Heart right ventricle (tissue), 16 donors: ENCODE measurements around the gene ZNF362. TPM values are rescaled to one million over a fixed set of nuclear protein-coding genes. Genes with fewer than 3 reads are reported as not detected.

Experiments used
- ATAC-seq, 8 donors: fragments of 200-7000 bp; cut with Tn5 transposase; one replicate each; pipeline ENCODE4 v1.9.1; 2020; ENCODE audit warnings: mild to moderate bottlenecking in 8 of 8, moderate library complexity in 8 of 8, moderate number of reproducible peaks in 1 of 8
- DNase-seq, 2 donors: peaks; one replicate each; pipeline ENCODE4 v3.0.0-alpha.2; 2020
- H3K27ac ChIP-seq, 10 donors: fragments of 200-600 bp; sonication (generic) in 2 of 10; one replicate each; pipeline versions ENCODE4 v1.5.0 to v1.8.0; 2020 to 2022; ENCODE audit warnings: mild to moderate bottlenecking in 3 of 10
- H3K27me3 ChIP-seq, 7 donors: fragments of 200-600 bp; one replicate each; pipeline ENCODE4 v1.8.0; 2021 to 2022; ENCODE audit warnings: mild to moderate bottlenecking in 2 of 7
- H3K36me3 ChIP-seq, 9 donors: fragments of 200-600 bp; sonication (generic) in 1 of 9; one replicate each; pipeline versions ENCODE4 v1.5.0 to v1.8.0; 2020 to 2022; ENCODE audit warnings: mild to moderate bottlenecking in 2 of 9
- H3K4me1 ChIP-seq, 9 donors: fragments of 200-600 bp; sonication (generic) in 1 of 9; one replicate each; pipeline versions ENCODE4 v1.5.0 to v1.8.0; 2020 to 2022; ENCODE audit warnings: mild to moderate bottlenecking in 4 of 9
- H3K4me3 ChIP-seq, 10 donors: fragments of 200-600 bp; sonication (generic) in 2 of 10; one replicate each; pipeline versions ENCODE4 v1.5.0 to v1.8.0; 2020 to 2022; ENCODE audit warnings: mild to moderate bottlenecking in 7 of 10, moderate library complexity in 2 of 10
- H3K9me3 ChIP-seq, 11 donors: fragments of 200-600 bp in 10 of 11; sonication (generic) in 2 of 11; one replicate each; pipeline versions ENCODE4 v1.5.0 to v1.8.0; 2013 to 2022; ENCODE audit warnings: mild to moderate bottlenecking in 2 of 11, control low read depth in 1 of 11, moderate library complexity in 1 of 11
- CTCF ChIP-seq, 9 donors: fragments of 200-600 bp; sonication (generic) in 2 of 9; IDR thresholded peaks; one replicate each; pipeline versions ENCODE4 v1.5.0 to v1.8.0; 2021 to 2022; ENCODE audit warnings: antibody characterized with exemption in 9 of 9, mild to moderate bottlenecking in 5 of 9, moderate library complexity in 1 of 9
- WGBS, 2 donors: extraction: QIAGEN DNeasy Blood & Tissue Kit; methylation state at CpG; one replicate each; pipeline ENCODE4 v1.1.7; 2013; ENCODE audit warnings: inconsistent platforms in 1 of 2; 5-methylcytosine and 5-hydroxymethylcytosine counted together
- intact Hi-C, 10 donors: fragments of 100-400 bp; cut with DNase I; formaldehyde crosslinking; loops; one replicate each; pipeline versions ENCODE4 v1.11.1 to v1.14.2; 2022
- polyA plus RNA-seq, 2 donors: library from polyadenylated mRNA; stranded (reverse); fragments of 200-250 nt; gene quantifications; one replicate each; pipeline ENCODE4 v1.2.3, GENCODE V29; 2013
- total RNA-seq, 10 donors: library from RNA; stranded (reverse); fragmentation: NEBNext Ultra II Directional in 3 of 10; extraction: Animal tissue kit (Norgen Biotek cat#: 25700) in 3 of 10; gene quantifications; one replicate each; pipeline versions ENCODE4 v1.2.1 to v1.2.4, GENCODE V29; 2021 to 2023
- donor health status: Arrhythmogenic right ventricular cardiomyopathy.
- donor health status: ischemic (EF 13 %, LVEDD 7.1; RV severe dilation, severe dysfunction).
- donor health status: healthy with polysubstance abuse.
- donor health status: DM: no; HTN: yes; CAD: no.
- donor health status: DM: no; HTN: no; CAD: no.
- donor health status: ischemic (EF 25% LVEDD 6.9; RV normal size, moderate dysfunction).
- donor health status: ischemic (EF 25% LVEDD 5.7; RV mildly dilated, moderate dysfunction).
- donor health status: healthy.
- donor health status: DM: yes; HTN: yes; CAD: no.
- donor health status: Ischemic cardiomyopathy.
- donor health status: ischemic (EF 35%, LVEDD 5.7; RV mildly dilated, moderate dysfunction).
- donor health status: nonischemic (EF 11% LVEDD 7.7; RV severe dilation, severe dysfunction).
- donor health status: DM: yes; HTN: yes; CAD: no.
- donor health status: PGD.
- donor health status: ischemic (EF 29% LVEDD 5.4; RV normal size, mild dysfunction).
- donor health status: nonischemic (EF 23%, LVEDD 6.1; RV moderate dilation, normal function).

ZNF362 gene
- total and polyA plus RNA-seq, 12 donors: 9.1 to 39.2 (median 31.3) TPM

GRCh38 chr1:33320619-33321165, 64.4 kb downstream of the ZNF362 start, which contains the start of gene A3GALT2:
Gene A3GALT2 (minus strand): TSS chr1:33321098. CDS start chr1:33321098, 0 bp downstream.
- peak in 2 of 8 donors; percentile 3 to 32 for ATAC-seq
- DNase-seq: no peak
- 72 to 75% methylated on average over 8 of the region's 8 CpGs for WGBS, 2 donors

DNA sequence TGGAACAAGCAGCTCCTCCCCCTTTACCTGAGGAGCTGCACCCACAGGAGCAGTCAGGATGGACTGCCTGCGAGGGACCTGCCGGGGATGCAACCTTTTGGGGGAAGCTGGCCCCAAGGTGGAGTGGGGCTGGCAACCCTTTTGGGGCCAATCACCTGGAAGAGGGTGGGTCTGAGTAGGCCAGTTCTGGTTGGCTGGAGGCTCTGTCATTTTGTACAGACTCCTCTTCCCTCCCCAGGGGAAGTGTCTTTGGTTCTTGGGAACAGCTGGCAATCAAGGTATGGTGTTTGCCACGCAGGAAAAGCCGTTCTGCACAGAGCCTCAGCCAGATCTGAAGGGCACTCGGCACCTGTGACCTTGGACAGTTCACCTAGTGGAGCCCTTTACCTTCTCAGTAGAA, 64.9 kb downstream of the ZNF362 start:
- Histone ChIP-seq H3K4me3 (no peak overlapping the region), H3K4me1 (peaks cover 0 to 33% (median 10%) of the 10 kb centered on the region in 9 donors), H3K27me3 (no peaks in the 10 kb centered on the region), H3K27ac (no peak overlapping the region), H3K9me3 (no peaks in the 10 kb centered on the region), H3K36me3 (peaks cover 7 to 53% (median 42%) of the 10 kb centered on the region in 9 donors)
- no peak for TF ChIP-seq CTCF (IDR thresholded peaks at IDR 0.05)
- intact Hi-C loops: no loop called here
- DNase-seq (no peak), ATAC-seq (peak in 2 of 8 donors; percentile 4 to 7)
- WGBS, 2 donors: 62 to 65% methylated on average over 5 of the region's 5 CpGs

More at GRCh38 chr1:33320619-33321165, 64.4 kb downstream of the ZNF362 start, which contains the start of gene A3GALT2:
- H3K27me3 ChIP-seq: no peaks in the 10 kb centered on the region
- H3K4me1 ChIP-seq: peaks cover 0 to 31% (median 9%) of the 10 kb centered on the region in 9 donors
- no peak within 1 kb of the TSS for H3K27ac ChIP-seq
- H3K36me3 ChIP-seq: peaks cover 7 to 48% (median 37%) of the 10 kb centered on the region in 9 donors
- H3K4me3 ChIP-seq: no peak within 1 kb of the TSS
- no peaks in the 10 kb centered on the region for H3K9me3 ChIP-seq
- TF ChIP-seq CTCF (IDR thresholded peaks at IDR 0.05): no peak
- intact Hi-C loops: no loop called here

GRCh38 chr1:33322109-33322508, 65.8 kb downstream of the ZNF362 start:
- 71 to 78% methylated on average over 6 of the region's 6 CpGs for WGBS, 2 donors
- no peaks in the 10 kb centered on the region for H3K9me3 ChIP-seq
- intact Hi-C loops: no loop called here
- DNase-seq: no peak
- H3K4me3 ChIP-seq: no peak overlapping the region
- ATAC-seq: peak in 1 of 8 donors; percentile 5
- H3K36me3 ChIP-seq: peaks cover 7 to 62% (median 51%) of the 10 kb centered on the region in 9 donors
- H3K4me1 ChIP-seq: peaks cover under 1 to 38% (median 15%) of the 10 kb centered on the region in 9 donors
- H3K27ac ChIP-seq: no peak overlapping the region
- H3K27me3 ChIP-seq: no peaks in the 10 kb centered on the region
- no peak for TF ChIP-seq CTCF (IDR thresholded peaks at IDR 0.05)

GRCh38 chr1:33322870-33323585, 66.7 kb downstream of the ZNF362 start:
- ATAC-seq: no peak
- Histone ChIP-seq H3K4me3 (no peak overlapping the region), H3K36me3 (peaks cover 7 to 71% (median 58%) of the 10 kb centered on the region in 9 donors), H3K9me3 (no peaks in the 10 kb centered on the region), H3K27ac (no peak overlapping the region), H3K27me3 (no peaks in the 10 kb centered on the region), H3K4me1 (peaks cover 5 to 47% (median 25%) of the 10 kb centered on the region in 9 donors)
- intact Hi-C loops: no loop called here
- 82 to 84% methylated on average over 10 of the region's 10 CpGs for WGBS, 2 donors
- no peak for DNase-seq
- no peak for TF ChIP-seq CTCF (IDR thresholded peaks at IDR 0.05)
